Stomach (tissue), 4 donors: ENCODE data around the gene ACYP2.

Source experiments
- POLR2A ChIP-seq, 4 donors: fragments of 450-650 bp; IDR thresholded peaks; one replicate each; pipeline ENCODE4 v1.6.1; 2016; ENCODE audit warnings: antibody characterized with exemption in 4 of 4, control low read depth in 2 of 4, mild to moderate bottlenecking in 1 of 4, moderate library complexity in 1 of 4
- POLR2AphosphoS5 ChIP-seq, 3 donors: sonication (generic); formaldehyde crosslinking; IDR thresholded peaks; one replicate each; pipeline ENCODE4 v1.6.1; 2016; ENCODE audit warnings: antibody characterized with exemption in 3 of 3
- TF ChIP-seq, protein P1 (sequence below), 7 experiments: fragments of 450-650 bp in 4 of 7; fragments of 200-600 bp in 3 of 7; sonication (generic) in 3 of 7; IDR thresholded peaks; one replicate each; pipeline ENCODE4 v1.5.1; 2016 to 2019; ENCODE audit warnings: antibody characterized with exemption in 7 of 7, control low read depth in 2 of 7, mild to moderate bottlenecking in 1 of 7

DNA sequence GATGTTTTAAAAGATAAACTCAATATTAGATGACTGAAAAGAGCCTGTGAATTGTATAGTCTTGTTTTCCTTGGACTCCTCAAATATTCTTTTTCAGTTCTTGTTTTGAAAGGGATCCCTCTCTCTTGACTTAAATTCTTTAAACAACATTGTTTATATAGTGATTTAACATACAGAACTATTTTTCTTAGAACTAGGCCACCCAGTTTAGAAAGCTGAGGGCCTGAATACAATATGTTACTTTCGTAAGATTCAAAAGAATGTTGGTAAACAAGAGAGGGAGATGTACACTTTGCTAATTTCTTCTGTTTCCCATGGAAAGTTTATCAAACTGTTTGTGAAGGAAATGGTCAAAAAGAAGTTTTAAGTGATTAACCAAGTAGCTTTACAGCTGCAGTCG is 146.1 kb downstream of the ACYP2 start:
- TF ChIP-seq, protein P1, sequence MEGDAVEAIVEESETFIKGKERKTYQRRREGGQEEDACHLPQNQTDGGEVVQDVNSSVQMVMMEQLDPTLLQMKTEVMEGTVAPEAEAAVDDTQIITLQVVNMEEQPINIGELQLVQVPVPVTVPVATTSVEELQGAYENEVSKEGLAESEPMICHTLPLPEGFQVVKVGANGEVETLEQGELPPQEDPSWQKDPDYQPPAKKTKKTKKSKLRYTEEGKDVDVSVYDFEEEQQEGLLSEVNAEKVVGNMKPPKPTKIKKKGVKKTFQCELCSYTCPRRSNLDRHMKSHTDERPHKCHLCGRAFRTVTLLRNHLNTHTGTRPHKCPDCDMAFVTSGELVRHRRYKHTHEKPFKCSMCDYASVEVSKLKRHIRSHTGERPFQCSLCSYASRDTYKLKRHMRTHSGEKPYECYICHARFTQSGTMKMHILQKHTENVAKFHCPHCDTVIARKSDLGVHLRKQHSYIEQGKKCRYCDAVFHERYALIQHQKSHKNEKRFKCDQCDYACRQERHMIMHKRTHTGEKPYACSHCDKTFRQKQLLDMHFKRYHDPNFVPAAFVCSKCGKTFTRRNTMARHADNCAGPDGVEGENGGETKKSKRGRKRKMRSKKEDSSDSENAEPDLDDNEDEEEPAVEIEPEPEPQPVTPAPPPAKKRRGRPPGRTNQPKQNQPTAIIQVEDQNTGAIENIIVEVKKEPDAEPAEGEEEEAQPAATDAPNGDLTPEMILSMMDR (IDR thresholded peaks at IDR 0.05) = no peak
- TF ChIP-seq POLR2AphosphoS5 (IDR thresholded peaks at IDR 0.05) (no peak), POLR2A (IDR thresholded peaks at IDR 0.05) (no peak)
